Measurements from ENCODE around the gene ZNF638. TPM values are rescaled to one million over a fixed set of nuclear protein-coding genes. Genes with fewer than 3 reads are reported as not detected.

Gene ZNF638
- total RNA-seq, 4 donors from 2014 or later = 195 to 326 (median 252) TPM

DNA sequence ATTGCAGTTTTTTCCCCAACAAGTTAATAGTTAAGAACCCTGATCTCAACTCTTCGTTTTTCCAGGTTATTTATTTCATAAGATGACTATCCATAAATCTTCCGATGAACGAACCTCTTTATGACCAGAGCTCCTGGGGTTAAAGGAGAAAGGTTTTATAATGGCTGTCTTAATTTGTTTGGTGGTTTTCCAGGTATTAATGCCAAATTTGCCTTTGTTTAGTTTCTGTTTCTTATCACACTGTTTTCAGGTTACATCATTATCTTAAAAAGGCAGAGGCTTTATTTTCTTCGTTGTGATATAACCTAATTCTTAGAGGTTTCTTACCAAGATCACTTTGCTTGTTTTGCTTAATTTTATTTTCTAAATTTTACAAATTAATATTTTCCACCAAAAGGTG lies 10.1 kb downstream of the ZNF638 start:
- no peak for DNase-seq
- no peaks in the 10 kb centered on the region for H3K9me3 ChIP-seq
- no peaks in the 10 kb centered on the region for H3K27me3 ChIP-seq
- H3K4me3 ChIP-seq = no peak overlapping the region
- intact Hi-C loops (cut with DNase I; ENCODE audit: low total_unique reads) = no loop called here
- H3K36me3 ChIP-seq = no peaks in the 10 kb centered on the region
- TF ChIP-seq POLR2A (IDR thresholded peaks at IDR 0.05) = no peak
- no peak for TF ChIP-seq CTCF (IDR thresholded peaks at IDR 0.05)
- H3K27ac ChIP-seq = no peak overlapping the region
- H3K4me1 ChIP-seq = peaks cover 2 to 7% of the 10 kb centered on the region in 2 donors

GRCh38 chr2:71346065-71346464 lies 14.5 kb downstream of the ZNF638 start:
- Histone ChIP-seq H3K9me3 (no peaks in the 10 kb centered on the region), H3K4me3 (no peak overlapping the region), H3K4me1 (no peaks in the 10 kb centered on the region), H3K27me3 (no peaks in the 10 kb centered on the region), H3K36me3 (no peaks in the 10 kb centered on the region), H3K27ac (no peak overlapping the region)
- TF ChIP-seq POLR2A (IDR thresholded peaks at IDR 0.05) (no peak), CTCF (IDR thresholded peaks at IDR 0.05) (no peak)
- no peak for DNase-seq
- intact Hi-C loops (cut with DNase I; ENCODE audit: low total_unique reads) = no loop called here

DNA sequence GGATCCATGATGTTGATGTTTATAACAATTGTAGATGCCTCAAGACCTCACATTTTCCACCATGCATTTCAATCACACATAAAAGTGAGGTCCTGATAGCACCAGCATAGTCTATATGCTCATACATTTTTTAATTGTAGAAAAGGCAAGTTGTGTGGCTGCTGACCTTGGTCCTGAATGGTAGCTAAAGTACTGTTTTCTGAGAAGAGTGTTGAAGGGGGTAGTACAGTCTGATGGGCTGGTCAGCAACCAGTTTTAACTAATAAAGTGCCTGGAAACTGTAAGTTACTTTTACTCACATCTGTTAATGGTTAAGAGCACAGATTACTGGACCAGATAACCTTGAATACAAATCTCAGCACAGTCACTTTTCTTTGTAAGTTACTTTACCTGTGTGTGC lies 15.9 kb downstream of the ZNF638 start:
- no peak overlapping the region for H3K4me3 ChIP-seq
- no peaks in the 10 kb centered on the region for H3K9me3 ChIP-seq
- TF ChIP-seq CTCF (IDR thresholded peaks at IDR 0.05) (no peak), POLR2A (IDR thresholded peaks at IDR 0.05) (no peak)
- H3K36me3 ChIP-seq = no peaks in the 10 kb centered on the region
- intact Hi-C loops (cut with DNase I; ENCODE audit: low total_unique reads) = no loop called here
- no peak overlapping the region for H3K27ac ChIP-seq
- H3K27me3 ChIP-seq = no peaks in the 10 kb centered on the region
- no peak for DNase-seq
- no peaks in the 10 kb centered on the region for H3K4me1 ChIP-seq

DNA sequence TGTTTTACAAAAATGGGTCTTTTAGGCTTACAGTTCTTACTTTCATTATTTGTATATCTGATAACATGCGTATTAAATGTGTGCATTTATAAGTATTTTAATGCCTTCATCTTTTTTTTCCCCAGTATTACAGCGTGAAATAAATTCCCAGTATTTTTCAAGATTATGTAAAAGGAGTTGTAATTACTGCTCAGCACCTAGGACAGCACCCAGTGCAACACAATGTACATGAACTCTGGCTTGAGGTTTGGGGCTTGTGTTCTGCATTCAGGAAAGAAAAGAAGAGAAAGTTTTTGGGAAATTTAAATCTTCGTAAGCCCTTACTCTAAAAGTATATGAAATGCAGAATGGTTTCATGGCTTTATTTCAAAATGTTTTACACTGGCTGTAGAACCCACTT lies 16.7 kb downstream of the ZNF638 start:
- Histone ChIP-seq H3K27ac (no peak overlapping the region), H3K27me3 (no peaks in the 10 kb centered on the region), H3K36me3 (no peaks in the 10 kb centered on the region), H3K4me1 (no peaks in the 10 kb centered on the region), H3K4me3 (no peak overlapping the region), H3K9me3 (no peaks in the 10 kb centered on the region)
- TF ChIP-seq CTCF (IDR thresholded peaks at IDR 0.05) = no peak
- no peak for TF ChIP-seq POLR2A (IDR thresholded peaks at IDR 0.05)
- no peak for DNase-seq
- intact Hi-C loops (cut with DNase I; ENCODE audit: low total_unique reads) = no loop called here

- intact Hi-C loops (cut with DNase I; ENCODE audit: low total_unique reads) = no loop called here
- no peaks in the 10 kb centered on the region for H3K27me3 ChIP-seq
- H3K4me1 ChIP-seq = no peaks in the 10 kb centered on the region
- H3K4me3 ChIP-seq = no peak overlapping the region
- DNase-seq = no peak
- H3K9me3 ChIP-seq = no peaks in the 10 kb centered on the region
- H3K36me3 ChIP-seq = no peaks in the 10 kb centered on the region
- H3K27ac ChIP-seq = no peak overlapping the region
- no peak for TF ChIP-seq POLR2A (IDR thresholded peaks at IDR 0.05)
Observed at GRCh38 chr2:71353248-71353647, 21.7 kb downstream of the ZNF638 start.
